GM18873 (cell line): ENCODE measurements around the gene RSL1D1.
"Not testable (repeated sequence)": the region's sequence is repeated elsewhere in the genome, so short reads cannot be mapped to it uniquely, and the experiment has no call there.

Experiments
- ATAC-seq: cut with Tn5 transposase; IDR thresholded peaks from one replicate; pipeline ENCODE4 v1.9.1; 2021; ENCODE audit warnings: mild to moderate bottlenecking, moderate library complexity, moderate number of reproducible peaks; ENCODE audit not compliant: unreplicated experiment, low FRiP score

The RSL1D1 gene

DNA sequence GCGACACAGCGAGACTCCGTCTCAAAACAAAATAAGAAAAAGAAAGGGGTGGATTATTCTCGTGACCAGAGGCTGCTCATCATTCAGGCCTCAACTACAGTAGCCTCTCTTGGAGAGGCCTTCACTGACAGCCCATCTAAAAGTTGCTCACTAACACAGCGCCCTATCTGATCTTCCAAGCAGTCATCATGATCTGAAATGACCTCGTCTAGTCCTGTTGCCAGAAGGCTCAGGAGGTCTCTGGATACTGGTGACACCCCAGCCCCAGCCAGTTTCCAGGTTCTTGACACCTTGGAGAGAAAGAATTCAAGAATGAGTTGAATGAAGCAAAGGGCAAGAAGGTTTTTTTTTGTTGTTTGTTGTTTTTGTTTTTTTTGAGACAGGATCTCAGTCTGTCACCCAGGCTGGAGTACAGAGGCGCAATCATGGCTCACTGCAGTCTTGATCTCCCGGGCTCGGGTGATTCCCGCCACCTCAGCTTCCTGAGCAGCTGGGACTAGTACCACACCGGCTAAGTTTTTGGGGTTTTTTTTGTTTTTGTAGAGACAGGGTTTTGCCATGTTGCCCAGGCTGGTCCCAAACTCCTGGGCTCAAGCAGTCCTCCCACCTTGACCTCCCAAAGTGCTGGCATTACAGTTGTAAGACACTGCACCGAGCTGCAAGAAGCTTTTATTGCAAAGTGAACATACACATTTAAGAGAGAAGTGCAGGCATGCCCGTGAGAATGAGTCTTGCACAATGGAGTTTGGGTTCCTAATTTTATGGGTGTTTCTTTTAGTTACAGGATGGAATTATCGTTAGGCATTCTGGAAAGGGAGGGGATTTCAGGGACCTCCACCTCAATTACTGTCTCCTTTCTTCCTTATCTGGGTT, 51.6 kb downstream of the RSL1D1 start:
- ATAC-seq: no peak

GRCh38 chr16:11799017-11799381, 52.3 kb downstream of the RSL1D1 start:
- no peak for ATAC-seq

DNA sequence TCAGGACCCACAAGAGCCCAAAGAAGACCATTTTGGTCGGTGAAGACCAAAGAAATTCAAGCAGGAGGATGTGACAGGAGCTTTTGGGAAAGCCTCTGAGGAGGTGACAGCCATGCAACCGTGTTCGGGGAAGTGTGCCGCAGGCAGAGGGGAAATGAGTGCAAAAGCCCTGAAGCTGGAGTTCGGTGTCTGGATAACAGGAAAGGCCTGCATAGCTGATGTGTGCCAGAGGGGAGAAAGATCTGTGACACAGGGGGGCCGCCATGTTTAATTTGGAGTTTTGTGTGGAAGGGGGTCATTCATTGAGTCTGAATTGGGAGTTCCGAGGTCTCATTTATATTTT, 53.4 kb downstream of the RSL1D1 start:
- ATAC-seq: no peak

GRCh38 chr16:11797166-11797956, 54.0 kb downstream of the RSL1D1 start, which contains the start of gene ZC3H7A:
Gene ZC3H7A (minus strand): TSS chr16:11797258. CDS start chr16:11782354, 14,904 bp downstream.
- ATAC-seq: peak; percentile 89

GRCh38 chr16:11796227-11797165, 54.8 kb downstream of the RSL1D1 start:
- ATAC-seq: no peak

GRCh38 chr16:11795887-11796226, 55.5 kb downstream of the RSL1D1 start:
- no peak for ATAC-seq

DNA sequence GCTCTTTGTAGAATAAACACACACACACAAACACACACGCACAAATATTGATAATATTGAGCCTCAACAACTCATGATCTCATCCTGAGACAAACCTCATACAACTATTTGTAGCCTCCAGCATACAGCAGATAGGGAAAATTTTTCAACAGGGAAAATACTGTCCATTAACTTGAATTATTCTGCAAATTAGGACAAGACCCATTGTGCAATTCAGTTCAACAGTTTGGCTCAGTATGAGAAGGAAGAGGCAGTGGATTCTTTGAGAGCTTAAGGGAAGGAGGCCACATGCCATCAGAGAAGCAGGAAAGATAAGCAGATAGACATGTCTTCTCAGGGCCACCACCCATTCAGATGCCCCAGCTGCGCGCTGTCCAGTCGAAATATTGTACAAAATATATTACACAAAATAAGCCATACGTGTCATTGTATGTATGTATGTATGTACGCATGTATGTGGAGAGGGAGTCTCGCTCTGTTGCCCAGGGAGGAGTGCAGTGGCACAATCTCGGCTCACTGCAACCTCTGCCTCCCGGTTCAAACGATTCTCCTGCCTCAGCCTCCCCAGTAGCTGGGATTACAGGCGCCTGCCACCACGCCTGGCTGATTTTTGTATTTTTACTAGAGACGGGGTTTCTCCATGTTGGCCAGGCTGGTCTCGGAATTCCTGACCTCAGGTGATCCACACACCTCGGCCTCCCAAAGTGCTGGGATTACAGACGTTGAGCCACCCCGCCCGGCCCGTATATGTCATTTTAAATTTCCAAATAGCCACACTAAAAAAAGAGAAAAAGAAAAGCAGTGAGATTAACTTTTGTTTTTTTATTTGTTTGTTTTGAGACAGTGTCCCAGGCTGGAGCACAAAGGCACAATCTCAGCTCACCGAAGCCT, 56.1 kb downstream of the RSL1D1 start:
- no peak for ATAC-seq

GRCh38 chr16:11794447-11794846, 56.9 kb downstream of the RSL1D1 start:
- no peak for ATAC-seq

GRCh38 chr16:11793840-11794239, 57.5 kb downstream of the RSL1D1 start:
- ATAC-seq: no peak

- no peak for ATAC-seq
Measured at GRCh38 chr16:11792410-11793241, 58.7 kb downstream of the RSL1D1 start.

GRCh38 chr16:11791144-11791828, 60.1 kb downstream of the RSL1D1 start:
- ATAC-seq: no peak

DNA sequence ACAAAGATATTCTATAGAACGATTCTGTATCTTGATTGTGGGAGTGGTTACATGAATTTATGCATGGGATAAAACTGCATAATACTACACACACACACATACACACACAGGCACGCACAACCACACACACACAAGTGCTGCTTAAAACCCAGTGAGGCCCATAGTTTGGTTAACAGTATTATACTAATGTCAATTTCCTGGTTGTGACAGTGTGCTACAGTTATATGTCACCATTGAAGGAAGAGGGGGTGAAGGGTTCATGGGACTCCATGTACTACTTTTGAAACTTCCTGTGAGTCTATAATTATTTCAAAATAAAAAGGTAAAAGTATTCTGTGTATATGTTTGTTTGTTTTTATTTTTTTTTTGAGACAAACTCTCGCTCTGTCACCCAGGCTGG, 62.4 kb downstream of the RSL1D1 start:
- no peak for ATAC-seq

DNA sequence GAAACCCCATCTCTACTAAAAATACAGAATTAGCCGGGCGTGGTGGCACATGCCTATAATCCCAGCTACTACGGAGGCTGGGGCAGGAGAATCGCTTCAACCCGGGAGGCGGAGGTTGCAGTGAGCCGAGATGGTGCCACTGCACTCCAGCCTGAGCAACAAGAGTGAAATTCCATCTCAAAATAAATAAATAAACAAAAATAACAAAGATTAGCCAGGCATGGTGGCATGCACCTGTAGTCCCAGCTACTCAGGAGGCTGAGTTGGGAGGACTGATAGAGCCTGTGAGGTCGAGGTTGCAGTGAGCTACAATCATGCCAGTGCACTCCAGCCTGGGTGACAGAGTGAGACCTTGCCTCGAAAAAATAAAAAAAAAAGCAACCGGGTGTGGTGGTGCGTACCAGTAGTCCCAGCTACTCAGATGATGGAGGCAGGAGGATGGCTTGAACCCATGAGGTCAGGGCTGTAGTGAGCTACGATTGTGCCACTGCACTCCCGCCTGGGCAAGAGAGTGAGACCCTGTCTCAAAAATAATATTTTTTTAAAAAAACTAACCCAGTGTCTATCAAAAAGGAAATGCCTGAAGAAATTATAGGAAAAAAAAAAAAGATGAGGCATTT, 66.3 kb downstream of the RSL1D1 start:
- not testable (repeated sequence) for ATAC-seq

- ATAC-seq: not testable (repeated sequence)
Measured at GRCh38 chr16:11784381-11784780, 67.0 kb downstream of the RSL1D1 start.

- ATAC-seq: no peak
Measured at GRCh38 chr16:11784038-11784369, 67.3 kb downstream of the RSL1D1 start.
